GM18951 (cell line): ENCODE measurements around the gene N4BP2L1.

Experiments used
- POLR2A ChIP-seq: IDR thresholded peaks from 4 replicates; pipeline ENCODE4 v1.6.1; 2011; ENCODE audit warnings: mild to moderate bottlenecking; ENCODE audit not compliant: insufficient read length, insufficient read depth; ENCODE audit errors: extremely low read depth
- in situ Hi-C: fragments of 300-500 bp; cut with MboI; formaldehyde crosslinking; loops from one replicate; pipeline ENCODE4 v1.12.0; 2022; ENCODE audit warnings: low sequenced_read_pairs, mixed read lengths, inconsistent platforms; ENCODE audit not compliant: unreplicated experiment

N4BP2L1 gene

DNA sequence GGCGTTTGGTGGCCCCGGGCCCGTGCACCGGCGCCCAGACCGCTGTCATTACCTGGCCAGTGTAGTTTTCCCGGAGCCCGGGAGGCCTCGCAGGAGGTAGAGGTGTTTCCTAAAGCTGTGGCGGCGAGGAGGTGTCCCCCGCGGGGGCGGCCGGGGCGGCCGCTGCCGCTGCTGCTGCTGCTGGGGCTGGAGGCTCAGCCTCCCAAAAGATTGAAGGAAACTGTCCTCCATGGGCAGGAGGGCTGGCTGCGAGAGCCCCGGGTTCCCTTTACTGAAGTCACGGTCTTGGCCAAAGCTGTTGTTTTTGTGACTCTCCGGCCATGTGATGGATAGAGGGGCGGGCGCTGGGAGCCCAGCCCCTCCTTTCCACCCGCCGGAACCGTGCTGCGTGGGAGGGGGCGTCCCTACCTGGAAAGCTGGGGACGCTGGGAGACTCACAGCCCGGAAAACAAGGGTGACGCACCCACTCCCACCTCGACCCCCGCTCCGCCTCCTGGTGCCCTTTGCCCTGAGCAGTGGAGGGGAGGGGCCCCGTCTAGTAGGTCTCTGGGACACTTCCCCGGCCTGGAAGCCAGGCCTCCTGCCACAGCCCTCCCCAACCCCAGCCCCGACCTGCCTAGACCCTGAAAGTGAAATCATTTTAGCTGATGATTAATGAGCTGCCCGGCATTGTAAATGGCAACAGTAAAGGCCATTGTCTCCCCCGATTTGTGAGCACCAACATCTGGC is at the start of gene N4BP2L1:
Gene N4BP2L1 (minus strand): TSS at position 279 of the 729 bp plus-strand sequence. CDS start 48 bp downstream, at position 231.
- TF ChIP-seq POLR2A: peak; percentile 80
- in situ Hi-C loops: no loop called here

DNA sequence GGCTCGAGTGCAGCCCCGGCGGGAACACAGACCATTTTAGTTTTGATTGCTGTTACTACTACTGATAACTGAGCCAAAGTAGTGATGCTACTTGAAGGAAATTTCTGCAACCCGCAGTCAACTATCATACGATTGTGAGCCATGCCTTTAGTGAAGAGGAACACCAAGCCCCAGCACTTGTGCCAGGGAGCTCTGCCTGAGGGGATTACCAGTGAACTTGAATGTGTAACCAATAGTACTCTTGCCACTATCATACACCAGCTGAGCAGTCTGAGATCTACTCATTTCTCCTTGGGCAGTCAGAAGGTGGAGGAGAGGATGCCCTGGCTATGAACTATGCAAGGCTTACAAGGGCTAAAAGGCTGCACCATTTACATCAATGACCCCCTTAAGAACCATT is 49.0 kb upstream of the N4BP2L1 start:
- no peak for TF ChIP-seq POLR2A
- in situ Hi-C loops: no loop called here

DNA sequence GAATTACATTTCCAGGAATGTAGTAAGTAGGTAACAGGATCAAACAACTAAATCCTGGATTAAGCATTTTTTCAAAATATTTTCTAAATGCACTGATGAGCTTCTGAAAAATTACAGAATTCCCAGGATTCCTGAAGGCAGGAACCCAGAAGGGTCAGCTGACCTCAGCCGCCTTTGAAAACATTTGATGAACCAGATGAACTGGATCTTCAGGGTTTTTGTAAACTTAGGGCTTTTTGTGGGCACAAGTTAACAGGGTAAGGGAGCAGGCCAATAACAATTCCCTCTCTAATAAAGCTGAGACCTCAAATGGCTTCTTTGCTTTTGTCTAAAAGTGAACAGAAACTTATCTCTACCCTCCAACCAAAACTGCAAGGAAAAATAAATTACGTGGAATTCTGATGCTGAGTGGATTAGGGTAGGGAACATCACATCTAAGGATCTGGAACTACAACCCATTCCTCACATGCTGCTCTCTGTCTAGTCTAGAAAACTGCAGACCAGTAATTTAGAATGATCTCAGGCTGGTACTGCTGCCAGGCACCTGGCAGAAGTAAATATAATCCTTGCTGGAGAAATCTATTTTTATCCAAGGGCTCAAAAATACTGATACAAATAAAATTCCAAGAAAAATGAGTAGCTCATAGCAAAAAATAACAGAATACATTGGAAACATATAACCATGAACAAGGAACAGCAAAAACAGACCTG is 48.2 kb upstream of the N4BP2L1 start:
- in situ Hi-C loops: no loop called here
- TF ChIP-seq POLR2A: no peak

DNA sequence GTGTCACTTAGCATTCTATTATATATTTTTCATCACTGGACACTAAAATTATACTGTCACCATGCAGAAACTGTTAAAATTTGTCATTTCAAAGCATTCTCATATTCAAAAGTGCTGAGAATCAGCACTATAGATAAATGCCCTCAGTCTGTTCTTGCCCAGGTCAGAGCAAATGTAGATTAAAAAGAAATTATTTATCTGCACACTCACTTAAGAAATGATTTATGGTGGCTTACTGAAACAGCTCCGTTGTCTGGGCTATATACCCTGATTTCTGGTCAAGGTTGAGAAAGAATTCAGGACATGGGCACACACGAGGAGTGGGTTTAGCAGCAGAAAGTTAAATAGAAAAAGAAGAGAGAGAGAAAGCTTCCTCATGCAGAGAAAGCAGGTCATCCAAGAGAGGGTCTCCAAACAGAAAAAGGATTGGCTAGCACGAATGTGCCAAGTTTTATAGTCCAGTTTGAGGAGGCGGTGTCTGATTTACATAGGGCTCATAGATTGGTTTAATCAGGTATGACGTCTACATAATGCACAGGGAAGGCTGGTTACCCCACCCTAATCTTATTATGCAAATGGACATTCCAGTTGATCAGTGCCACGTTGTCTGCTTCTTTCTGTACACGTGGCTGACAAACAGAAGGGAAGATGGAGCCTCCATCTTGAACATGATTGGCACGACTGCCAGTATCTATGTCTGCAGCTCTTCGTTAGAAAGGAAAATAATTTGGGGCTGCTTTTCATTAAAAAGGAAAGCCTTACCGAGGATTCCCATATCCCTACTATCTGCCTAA is 47.3 kb upstream of the N4BP2L1 start:
- in situ Hi-C loops: no loop called here
- no peak for TF ChIP-seq POLR2A

DNA sequence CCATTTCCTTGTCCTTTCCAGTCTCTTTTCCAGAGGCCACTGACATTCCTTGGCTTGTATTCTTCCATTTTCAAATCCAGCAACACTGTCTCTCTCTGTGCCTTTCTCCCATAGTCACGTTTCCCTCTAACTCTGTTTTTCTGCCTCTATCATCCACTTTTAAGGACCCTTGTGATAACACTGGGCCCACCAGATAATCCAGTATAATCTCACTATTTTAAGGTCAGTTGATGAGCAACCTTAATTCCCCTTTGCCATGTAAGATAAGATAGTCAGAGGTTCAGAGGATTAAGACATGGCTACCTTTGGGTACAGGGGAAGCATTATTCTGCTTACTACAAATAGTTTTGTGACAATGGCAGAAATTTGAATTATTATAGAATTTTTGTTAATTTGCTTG is 45.7 kb upstream of the N4BP2L1 start:
- in situ Hi-C loops: no loop called here
- no peak for TF ChIP-seq POLR2A

DNA sequence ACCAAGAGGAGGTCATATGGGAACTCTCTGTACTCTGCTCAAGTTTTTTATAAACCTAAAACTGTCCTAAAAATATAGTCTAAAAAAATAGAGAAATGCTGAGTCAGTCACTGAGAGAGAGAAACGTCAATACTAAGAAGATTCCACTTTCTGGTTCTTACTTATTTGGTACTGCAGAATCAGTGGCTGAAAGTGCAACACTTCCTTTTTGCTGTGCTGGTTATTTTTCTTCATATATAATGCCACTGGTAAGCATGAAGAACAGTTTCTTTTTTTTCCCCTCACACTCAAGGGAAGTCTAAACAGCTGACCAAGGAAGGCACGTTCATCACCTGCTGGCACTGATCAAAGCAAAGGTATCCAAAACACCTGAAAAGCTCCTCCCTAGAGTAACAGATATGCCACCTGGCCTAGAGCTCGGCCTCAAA is 44.3 kb upstream of the N4BP2L1 start:
- in situ Hi-C loops: no loop called here
- TF ChIP-seq POLR2A: no peak

DNA sequence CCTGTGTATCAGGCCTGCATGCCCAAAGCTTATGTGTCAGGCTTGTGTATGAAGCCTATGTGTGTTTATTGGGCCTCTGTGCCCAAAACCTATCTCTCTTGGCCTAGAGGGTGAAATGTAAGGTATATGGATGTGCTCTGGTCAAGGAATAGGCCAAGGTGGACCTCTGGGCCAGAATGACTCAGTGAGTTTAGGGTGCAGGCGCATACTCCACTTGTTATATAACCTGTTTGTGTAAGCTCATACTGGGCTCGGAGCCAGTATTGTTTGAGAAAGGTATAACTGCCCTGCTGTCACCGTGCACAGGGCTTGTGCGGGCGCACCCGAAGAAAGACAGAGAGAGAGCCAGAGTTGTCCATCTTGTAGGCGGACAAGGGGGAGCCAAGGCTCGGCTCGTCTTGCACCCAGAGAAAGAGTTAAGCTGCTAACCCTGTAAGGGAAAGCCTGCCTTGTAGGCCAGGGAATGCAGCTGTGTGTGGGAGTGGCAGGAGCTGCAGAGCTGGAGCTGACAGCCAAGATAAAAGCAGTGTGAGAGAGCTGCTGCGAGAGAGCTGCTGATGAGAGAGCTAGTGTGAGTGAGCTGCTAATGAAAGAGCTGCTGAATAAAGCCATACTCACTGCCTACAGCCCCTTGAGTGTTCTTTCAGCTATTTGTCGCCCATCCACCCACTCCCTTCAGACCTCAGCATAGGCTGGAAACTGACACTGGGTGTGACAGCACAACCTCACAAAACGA is 43.4 kb upstream of the N4BP2L1 start:
- in situ Hi-C loops: no loop called here
- no peak for TF ChIP-seq POLR2A

DNA sequence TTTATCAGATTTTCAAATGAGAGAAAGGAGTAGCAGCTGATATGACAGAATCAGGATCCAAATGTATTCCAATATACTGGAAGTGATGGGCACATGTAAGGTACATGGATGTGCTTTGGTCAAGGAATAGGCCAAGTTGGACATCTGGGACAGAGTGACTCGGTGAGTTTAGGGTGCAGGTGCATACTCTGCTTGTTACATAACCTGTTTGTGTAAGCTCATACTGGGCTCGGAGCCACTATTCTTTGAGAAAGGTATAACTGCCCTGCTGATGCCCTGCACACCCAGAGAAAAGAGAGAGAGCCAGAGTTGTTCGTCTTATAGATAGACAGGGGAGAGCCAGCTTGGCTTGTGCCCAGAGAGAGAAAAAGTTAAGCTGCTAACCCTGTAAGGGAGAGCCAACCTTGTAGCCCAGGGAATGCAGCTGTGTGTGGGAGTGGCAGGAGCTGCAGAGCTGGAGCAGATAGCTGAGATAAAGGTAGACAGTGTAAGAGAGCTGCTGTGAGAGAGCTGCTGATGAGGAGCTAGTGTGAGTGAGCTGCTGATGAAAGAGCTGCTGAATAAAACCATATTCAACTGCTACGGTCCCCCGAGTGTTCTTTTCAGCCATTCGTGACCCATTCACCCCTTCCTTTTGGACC is 40.7 kb upstream of the N4BP2L1 start:
- in situ Hi-C loops: no loop called here
- no peak for TF ChIP-seq POLR2A

DNA sequence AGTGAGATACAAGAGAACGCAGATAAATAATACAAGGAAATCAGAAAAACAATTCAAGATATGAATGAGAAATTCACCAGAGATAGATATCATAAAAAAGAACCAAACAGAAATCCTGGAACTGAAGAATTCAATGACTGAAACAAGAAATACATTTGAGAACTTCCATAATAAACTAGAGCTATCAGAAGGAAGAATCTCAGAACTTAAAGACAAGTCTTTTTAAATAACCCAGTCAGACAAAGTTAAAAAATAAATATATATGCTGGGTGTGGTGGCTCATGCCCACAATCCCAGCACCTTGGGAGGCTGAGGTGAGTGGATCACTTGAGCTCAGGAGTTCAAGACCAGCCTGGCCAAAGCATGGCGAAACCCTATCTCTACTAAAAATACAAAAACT is 28.7 kb upstream of the N4BP2L1 start:
- TF ChIP-seq POLR2A: no peak
- in situ Hi-C loops: no loop called here

DNA sequence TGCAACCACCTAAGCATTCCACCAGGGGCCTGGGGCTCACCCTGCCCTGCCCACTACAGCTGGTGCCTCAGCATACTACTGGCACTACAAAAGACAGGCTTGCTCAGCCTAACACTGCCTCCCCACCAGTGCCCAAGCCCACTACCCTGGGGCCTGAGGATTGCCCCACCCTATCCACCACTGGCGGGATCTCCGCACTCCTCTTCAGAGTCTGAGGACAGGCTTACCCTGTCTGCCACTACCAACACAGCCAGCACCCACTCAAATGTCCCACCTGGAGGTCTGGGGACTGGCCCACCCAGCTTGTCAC is 27.6 kb upstream of the N4BP2L1 start:
- in situ Hi-C loops: no loop called here
- no peak for TF ChIP-seq POLR2A

DNA sequence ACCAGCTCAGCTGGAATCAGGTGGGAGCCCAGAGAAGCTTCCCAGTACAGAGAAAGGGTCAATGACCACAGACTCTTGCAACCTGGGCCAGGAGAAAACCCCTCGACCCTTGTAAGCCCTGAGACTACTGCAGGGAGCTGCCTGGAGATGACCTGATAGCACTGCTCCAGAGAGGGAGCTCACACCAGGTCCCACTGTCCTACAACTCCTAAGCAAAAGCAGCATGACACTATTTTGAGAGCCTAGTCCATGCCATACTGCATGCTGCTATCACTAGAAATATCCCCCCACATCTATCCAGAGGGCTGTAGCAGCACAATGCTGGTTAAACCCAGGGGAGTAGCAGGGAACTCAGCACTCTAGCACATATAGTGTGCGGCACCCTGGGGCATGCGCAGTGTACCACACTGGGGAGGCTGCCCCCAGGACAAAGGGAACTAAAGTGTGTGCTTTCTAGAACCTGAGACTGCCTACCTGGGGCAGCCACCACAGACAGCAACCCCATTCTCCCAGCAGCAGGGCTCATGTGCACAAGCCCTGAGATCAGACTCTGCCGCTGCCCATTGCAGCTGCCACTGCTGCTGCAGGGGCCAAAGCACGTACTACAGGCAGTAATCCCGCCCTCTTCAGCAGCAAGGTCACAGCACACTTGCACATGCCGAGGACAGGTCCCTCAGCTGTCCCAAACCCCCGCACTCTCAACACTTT is 27.1 kb upstream of the N4BP2L1 start:
- TF ChIP-seq POLR2A: no peak
- in situ Hi-C loops: no loop called here

DNA sequence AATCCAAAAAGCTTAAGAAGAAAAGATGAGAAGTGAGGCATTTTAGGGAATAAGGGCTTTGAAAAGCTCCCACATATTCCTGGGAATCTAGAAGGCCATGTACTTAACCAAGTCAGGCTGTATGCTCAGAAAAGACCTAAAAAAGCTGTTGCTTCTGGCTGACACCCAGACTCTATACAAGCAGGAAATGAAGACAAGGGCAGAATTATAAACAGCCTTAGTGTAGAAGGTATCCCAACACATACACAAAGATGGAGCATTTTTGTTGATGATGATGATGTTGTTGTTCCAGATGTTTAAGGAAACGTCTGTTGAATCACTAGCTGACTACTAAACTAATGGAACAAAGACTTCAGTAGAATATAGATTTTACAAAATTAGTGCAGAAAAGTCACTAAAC is 26.1 kb upstream of the N4BP2L1 start:
- in situ Hi-C loops: no loop called here
- TF ChIP-seq POLR2A: no peak
